ENCODE measurements around the gene DLX2.
A peak's percentile ranks its signal among the peaks of the same experiment; 100 is the strongest.

The DLX2 gene

DNA sequence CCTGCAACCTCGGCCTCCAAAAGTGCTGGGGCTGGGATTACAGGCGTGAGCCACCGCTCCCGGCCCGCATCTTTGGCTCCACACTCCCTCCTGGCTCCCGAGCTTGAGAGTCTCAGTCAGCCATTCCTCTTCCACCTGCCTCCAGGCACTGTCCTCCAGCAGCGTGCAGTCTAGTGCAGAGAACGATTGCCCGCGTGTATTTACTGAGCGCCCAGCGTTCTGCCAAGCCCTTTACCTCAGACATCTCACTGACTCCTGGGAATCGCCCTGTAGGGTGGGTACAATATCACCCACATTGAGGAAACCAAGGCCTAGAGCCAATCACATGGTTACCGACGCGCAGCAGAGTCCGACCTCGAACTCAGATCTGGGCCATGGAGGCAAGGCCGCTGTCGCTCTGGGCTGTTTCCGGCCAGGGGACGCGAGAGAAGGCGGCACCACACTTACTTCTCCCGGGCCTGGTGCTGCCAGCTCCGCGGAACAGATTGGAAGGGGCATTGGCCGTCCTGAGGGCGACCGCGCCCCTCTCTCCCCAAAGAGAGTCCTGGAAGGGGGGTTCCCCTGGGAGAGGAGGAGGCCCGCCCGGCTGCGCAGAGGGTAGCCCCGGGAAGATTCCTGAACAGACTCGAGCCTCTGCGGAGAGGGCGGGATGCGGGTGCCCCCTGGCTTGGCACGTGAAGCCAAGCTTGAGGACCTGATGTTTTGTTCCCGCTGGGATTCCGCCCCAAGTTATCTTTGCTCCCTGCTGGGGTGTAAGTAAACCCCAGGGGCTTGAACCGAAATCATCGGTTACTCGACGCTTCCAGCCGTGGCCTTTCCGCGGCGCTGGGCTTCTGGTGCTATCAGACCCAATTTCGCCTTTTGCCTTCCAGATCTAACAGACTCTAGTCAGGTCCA, 5.2 kb upstream of the DLX2 start:
- Histone ChIP-seq H3K36me3 (ENCODE audit: insufficient read depth, low read length) (no peaks in the 10 kb centered on the region), H3K4me1 (ENCODE audit: control insufficient read depth, insufficient read depth, low read length, unreplicated experiment) (no peaks in the 10 kb centered on the region), H2AFZ (ENCODE audit: low read length, unreplicated experiment) (no peak overlapping the region), H3K4me3 (ENCODE audit: low read depth, low read length) (no peak overlapping the region), H3K27me3 (ENCODE audit: insufficient read depth, low read length) (no peaks in the 10 kb centered on the region), H3K79me2 (ENCODE audit: control insufficient read depth, insufficient read depth, low read length, unreplicated experiment) (no peaks in the 10 kb centered on the region), H3K27ac (ENCODE audit: low read depth, low read length) (no peak overlapping the region)

DNA sequence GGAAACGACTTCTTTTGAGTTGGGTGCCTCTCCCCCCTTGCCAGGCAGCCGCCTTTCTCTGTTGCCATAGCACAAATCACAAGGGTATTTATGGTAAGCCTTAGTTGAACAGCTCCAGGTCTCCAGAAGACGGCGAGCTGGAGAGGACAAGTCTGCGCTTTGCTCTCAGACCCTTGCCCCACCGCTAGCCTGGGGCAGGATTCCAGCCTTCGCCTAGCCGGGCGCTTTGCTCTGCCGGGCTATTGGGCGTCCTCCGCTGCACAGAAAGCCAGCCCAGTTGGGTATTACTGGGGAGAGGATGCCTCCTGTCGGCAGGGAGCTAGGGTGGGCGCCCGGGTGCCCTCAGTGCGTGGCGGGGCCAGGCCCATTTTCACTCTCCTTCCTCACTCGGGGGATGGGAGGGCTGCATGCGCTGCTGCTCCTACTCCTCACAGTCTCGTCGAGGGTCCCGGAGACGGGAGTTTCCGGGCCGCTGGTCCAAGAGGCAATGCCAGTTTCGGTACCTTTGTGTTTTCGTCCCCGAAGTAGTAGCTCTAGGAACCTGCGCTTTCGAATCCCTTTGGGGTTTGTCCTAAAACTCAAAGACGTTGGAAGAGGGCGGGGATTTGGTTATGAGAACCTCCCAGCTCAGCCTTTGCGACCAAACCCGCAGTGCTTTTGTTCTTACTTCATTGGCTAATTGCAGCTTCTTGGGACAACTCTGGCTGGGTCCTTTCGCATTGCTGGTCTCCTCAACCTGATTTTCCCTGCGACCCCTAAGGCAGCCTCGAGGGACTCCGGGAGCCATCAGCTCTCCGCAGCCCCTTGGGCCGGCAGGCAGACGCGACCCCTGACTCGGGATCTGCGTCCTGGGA, 3.6 kb upstream of the DLX2 start:
- peak overlapping the region; percentile 91 for H3K4me3 ChIP-seq (ENCODE audit: low read depth, low read length)
- H2AFZ ChIP-seq (ENCODE audit: low read length, unreplicated experiment) = peak overlapping the region; percentile 89
- H3K27me3 ChIP-seq (ENCODE audit: insufficient read depth, low read length) = no peaks in the 10 kb centered on the region
- no peak overlapping the region for H3K27ac ChIP-seq (ENCODE audit: low read depth, low read length)
- peaks cover 3% of the 10 kb centered on the region for H3K79me2 ChIP-seq (ENCODE audit: control insufficient read depth, insufficient read depth, low read length, unreplicated experiment)
- H3K36me3 ChIP-seq (ENCODE audit: insufficient read depth, low read length) = no peaks in the 10 kb centered on the region
- no peaks in the 10 kb centered on the region for H3K4me1 ChIP-seq (ENCODE audit: control insufficient read depth, insufficient read depth, low read length, unreplicated experiment)

- no peak overlapping the region for H3K27ac ChIP-seq (ENCODE audit: low read depth, low read length)
- no peaks in the 10 kb centered on the region for H3K4me1 ChIP-seq (ENCODE audit: control insufficient read depth, insufficient read depth, low read length, unreplicated experiment)
- no peaks in the 10 kb centered on the region for H3K36me3 ChIP-seq (ENCODE audit: insufficient read depth, low read length)
- H3K79me2 ChIP-seq (ENCODE audit: control insufficient read depth, insufficient read depth, low read length, unreplicated experiment) = peaks cover 10% of the 10 kb centered on the region
- H3K4me3 ChIP-seq (ENCODE audit: low read depth, low read length) = peak overlapping the region; percentile 91
- peak overlapping the region; percentile 89 for H2AFZ ChIP-seq (ENCODE audit: low read length, unreplicated experiment)
- no peaks in the 10 kb centered on the region for H3K27me3 ChIP-seq (ENCODE audit: insufficient read depth, low read length)
These were observed 2.9 kb upstream of the DLX2 start for GRCh38 chr2:172105471-172106107.

DNA sequence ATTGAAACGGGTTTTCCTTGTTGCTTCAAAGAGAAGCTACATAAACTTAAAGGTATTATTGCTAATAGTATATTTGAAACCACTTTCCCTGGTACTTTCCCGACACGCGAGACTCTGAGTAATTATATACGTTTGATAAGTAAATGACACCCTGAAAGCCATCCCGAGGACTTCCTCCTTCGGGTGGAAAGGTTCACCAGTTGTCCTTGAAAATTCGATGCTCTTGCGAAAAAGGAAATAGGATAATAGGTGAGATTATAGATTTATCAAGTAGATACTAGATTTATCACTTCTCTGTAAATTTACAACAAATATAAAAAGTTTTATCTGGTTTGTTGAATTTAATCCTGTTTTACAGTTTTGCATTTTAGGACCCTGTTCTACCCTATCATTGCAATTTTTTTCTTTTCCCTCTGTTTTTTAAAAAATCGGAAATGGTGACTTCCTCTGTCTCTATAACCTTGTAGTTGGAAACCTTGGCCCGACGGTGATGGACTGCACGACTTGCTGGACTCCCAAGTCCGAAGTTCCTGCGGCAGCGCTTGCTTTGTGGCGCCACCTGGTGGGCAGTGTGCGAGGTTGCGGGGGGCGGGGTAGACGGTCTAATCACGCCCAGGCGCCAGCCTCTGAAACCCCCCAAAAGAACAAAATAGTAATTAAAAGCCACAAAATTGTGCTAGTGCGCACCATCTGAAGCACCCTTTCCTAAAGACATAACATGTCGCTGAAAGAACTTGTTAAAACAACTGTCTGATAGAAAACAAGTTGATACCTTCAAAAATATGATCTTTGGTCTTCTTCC, 972 bp upstream of the DLX2 start:
- Histone ChIP-seq H2AFZ (ENCODE audit: low read length, unreplicated experiment) (peak overlapping the region; percentile 76), H3K4me3 (ENCODE audit: low read depth, low read length) (peak overlapping the region; percentile 88), H3K79me2 (ENCODE audit: control insufficient read depth, insufficient read depth, low read length, unreplicated experiment) (peaks cover 16% of the 10 kb centered on the region), H3K36me3 (ENCODE audit: insufficient read depth, low read length) (no peaks in the 10 kb centered on the region), H3K4me1 (ENCODE audit: control insufficient read depth, insufficient read depth, low read length, unreplicated experiment) (peaks cover 14% of the 10 kb centered on the region), H3K27ac (ENCODE audit: low read depth, low read length) (no peak overlapping the region), H3K27me3 (ENCODE audit: insufficient read depth, low read length) (no peaks in the 10 kb centered on the region)

DNA sequence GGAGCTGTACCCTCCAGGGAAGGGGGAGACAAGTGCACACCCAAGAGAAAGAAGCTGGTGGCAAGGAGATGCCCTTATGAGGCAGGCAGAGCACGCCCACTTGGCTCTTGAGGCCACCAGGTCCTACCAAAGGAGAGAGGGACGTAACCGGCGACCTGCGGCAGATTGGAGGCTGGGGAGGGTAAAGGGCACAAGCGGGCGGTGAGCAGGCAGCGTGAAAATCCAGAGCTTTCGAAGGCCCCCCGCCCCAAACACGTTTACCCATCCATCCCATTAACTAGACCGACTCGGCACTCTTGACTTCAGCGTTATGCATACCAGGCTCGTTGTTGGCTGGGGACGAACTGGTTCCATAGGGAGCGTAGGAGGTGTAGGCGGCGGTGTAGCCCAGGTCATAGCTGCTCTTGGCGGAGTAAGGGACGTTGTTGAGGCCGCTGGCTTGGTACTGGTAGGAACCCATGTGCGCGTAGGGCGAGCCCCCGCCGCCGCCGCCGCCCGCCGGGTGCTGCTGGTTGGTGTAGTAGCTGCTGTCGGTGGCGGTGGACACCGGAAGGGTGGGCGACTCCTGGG, 794 bp downstream of the DLX2 start:
- no peaks in the 10 kb centered on the region for H3K36me3 ChIP-seq (ENCODE audit: insufficient read depth, low read length)
- peaks cover 16% of the 10 kb centered on the region for H3K79me2 ChIP-seq (ENCODE audit: control insufficient read depth, insufficient read depth, low read length, unreplicated experiment)
- peak overlapping the region; percentile 88 for H3K4me3 ChIP-seq (ENCODE audit: low read depth, low read length)
- H2AFZ ChIP-seq (ENCODE audit: low read length, unreplicated experiment) = peak overlapping the region; percentile 34
- no peaks in the 10 kb centered on the region for H3K27me3 ChIP-seq (ENCODE audit: insufficient read depth, low read length)
- H3K27ac ChIP-seq (ENCODE audit: low read depth, low read length) = peak overlapping the region; percentile 11; the same call in 1 of the 2 replicates
- peaks cover 28% of the 10 kb centered on the region for H3K4me1 ChIP-seq (ENCODE audit: control insufficient read depth, insufficient read depth, low read length, unreplicated experiment)

GRCh38 chr2:172100935-172101820, 1.5 kb downstream of the DLX2 start:
- Histone ChIP-seq H3K27me3 (ENCODE audit: insufficient read depth, low read length) (no peaks in the 10 kb centered on the region), H3K27ac (ENCODE audit: low read depth, low read length) (no peak overlapping the region), H3K4me3 (ENCODE audit: low read depth, low read length) (peak overlapping the region; percentile 88), H3K4me1 (ENCODE audit: control insufficient read depth, insufficient read depth, low read length, unreplicated experiment) (peaks cover 28% of the 10 kb centered on the region), H2AFZ (ENCODE audit: low read length, unreplicated experiment) (peak overlapping the region; percentile 34), H3K36me3 (ENCODE audit: insufficient read depth, low read length) (no peaks in the 10 kb centered on the region), H3K79me2 (ENCODE audit: control insufficient read depth, insufficient read depth, low read length, unreplicated experiment) (peaks cover 16% of the 10 kb centered on the region)

GRCh38 chr2:172100080-172100934, 2.4 kb downstream of the DLX2 start:
- Histone ChIP-seq H3K4me3 (ENCODE audit: low read depth, low read length) (peak overlapping the region; percentile 88), H3K4me1 (ENCODE audit: control insufficient read depth, insufficient read depth, low read length, unreplicated experiment) (peaks cover 28% of the 10 kb centered on the region), H3K27me3 (ENCODE audit: insufficient read depth, low read length) (no peaks in the 10 kb centered on the region), H2AFZ (ENCODE audit: low read length, unreplicated experiment) (no peak overlapping the region), H3K36me3 (ENCODE audit: insufficient read depth, low read length) (no peaks in the 10 kb centered on the region), H3K27ac (ENCODE audit: low read depth, low read length) (peak overlapping the region; percentile 96; the same call in 1 of the 2 replicates), H3K79me2 (ENCODE audit: control insufficient read depth, insufficient read depth, low read length, unreplicated experiment) (peaks cover 16% of the 10 kb centered on the region)

GRCh38 chr2:172099472-172100079, 3.1 kb downstream of the DLX2 start:
- Histone ChIP-seq H3K27ac (ENCODE audit: low read depth, low read length) (peak overlapping the region; percentile 96), H2AFZ (ENCODE audit: low read length, unreplicated experiment) (no peak overlapping the region), H3K4me1 (ENCODE audit: control insufficient read depth, insufficient read depth, low read length, unreplicated experiment) (peaks cover 28% of the 10 kb centered on the region)

More at GRCh38 chr2:172099472-172100079, 3.1 kb downstream of the DLX2 start:
- H3K79me2 ChIP-seq (ENCODE audit: control insufficient read depth, insufficient read depth, low read length, unreplicated experiment) = peaks cover 16% of the 10 kb centered on the region
- H3K27me3 ChIP-seq (ENCODE audit: insufficient read depth, low read length) = no peaks in the 10 kb centered on the region
- H3K4me3 ChIP-seq (ENCODE audit: low read depth, low read length) = peak overlapping the region; percentile 88
- no peaks in the 10 kb centered on the region for H3K36me3 ChIP-seq (ENCODE audit: insufficient read depth, low read length)

Data from ACC112 (cell line).